Esophagus muscularis mucosa (tissue), 4 donors: ENCODE measurements around the gene STIL. TPM values are rescaled to one million over a fixed set of nuclear protein-coding genes. Genes with fewer than 3 reads are reported as not detected.

ENCODE experiments used
- DNase-seq: peaks from one replicate; pipeline ENCODE4 v3.0.0-alpha.2; 2017; ENCODE audit errors: extremely low spot score
- H3K27ac ChIP-seq, 4 donors: fragments of 200-600 bp; sonication (generic); replicated peaks in 1 of 4; 1 replicate in 3 of 4; 2 replicates in 1 of 4; pipeline ENCODE4 v1.5.1; 2016 to 2019; ENCODE audit warnings: mild to moderate bottlenecking in 1 of 4
- H3K27me3 ChIP-seq, 4 donors: fragments of 200-600 bp; sonication (generic); one replicate each; pipeline versions ENCODE4 v1.5.1 to v1.6.0; 2016 to 2019
- H3K36me3 ChIP-seq, 4 donors: fragments of 200-600 bp; sonication (generic); one replicate each; pipeline ENCODE4 v1.5.1; 2016 to 2019
- H3K4me1 ChIP-seq, 4 donors: fragments of 200-600 bp; sonication (generic); one replicate each; pipeline ENCODE4 v1.5.1; 2016 to 2019
- H3K4me3 ChIP-seq, 4 donors: fragments of 200-600 bp; sonication (generic); 1 replicate in 2 of 4; 2 replicates in 2 of 4; pipeline ENCODE4 v1.5.1; 2016 to 2019; ENCODE audit warnings: mild to moderate bottlenecking in 4 of 4, moderate library complexity in 1 of 4
- H3K9me3 ChIP-seq, 4 donors: fragments of 200-600 bp; sonication (generic); 1 replicate in 3 of 4; 2 replicates in 1 of 4; pipeline ENCODE4 v1.5.1; 2016 to 2019
- EP300 ChIP-seq: sonication (generic); formaldehyde crosslinking; IDR thresholded peaks from one replicate; pipeline ENCODE4 v1.6.1; 2017; ENCODE audit warnings: antibody characterized with exemption
- POLR2A ChIP-seq: fragments of 450-650 bp; IDR thresholded peaks from one replicate; pipeline ENCODE4 v1.6.1; 2017; ENCODE audit warnings: antibody characterized with exemption, moderate library complexity, mild to moderate bottlenecking, low read depth
- POLR2AphosphoS5 ChIP-seq, 2 donors: sonication (generic); formaldehyde crosslinking; IDR thresholded peaks; one replicate each; pipeline ENCODE4 v1.6.1; 2017; ENCODE audit warnings: antibody characterized with exemption in 2 of 2
- WGBS: methylation state at CpG from one replicate; pipeline ENCODE4 v1.1.5; 2018; 5-methylcytosine and 5-hydroxymethylcytosine counted together
- intact Hi-C: fragments of 100-400 bp; cut with DNase I; formaldehyde crosslinking; loops from one replicate; pipeline ENCODE4 v1.15.1; 2023
- total RNA-seq, 4 donors: library from RNA; depleted of rRNA; stranded (reverse); fragments of >200 nt; gene quantifications; one replicate each; pipeline versions ENCODE4 v1.1.0 to v1.2.1, GENCODE V29; 2016
- TF ChIP-seq, protein P1 (sequence below), 3 experiments: fragments of 200-600 bp in 2 of 3; fragments of 450-650 bp in 1 of 3; sonication (generic) in 2 of 3; IDR thresholded peaks; one replicate each; pipeline ENCODE4 v1.5.1; 2017 to 2019; ENCODE audit warnings: antibody characterized with exemption in 3 of 3, mild to moderate bottlenecking in 2 of 3, moderate library complexity in 1 of 3

STIL gene
- total RNA-seq, 4 donors from 2014 or later, result 0.06 to 2.5 (median 0.78) TPM

DNA sequence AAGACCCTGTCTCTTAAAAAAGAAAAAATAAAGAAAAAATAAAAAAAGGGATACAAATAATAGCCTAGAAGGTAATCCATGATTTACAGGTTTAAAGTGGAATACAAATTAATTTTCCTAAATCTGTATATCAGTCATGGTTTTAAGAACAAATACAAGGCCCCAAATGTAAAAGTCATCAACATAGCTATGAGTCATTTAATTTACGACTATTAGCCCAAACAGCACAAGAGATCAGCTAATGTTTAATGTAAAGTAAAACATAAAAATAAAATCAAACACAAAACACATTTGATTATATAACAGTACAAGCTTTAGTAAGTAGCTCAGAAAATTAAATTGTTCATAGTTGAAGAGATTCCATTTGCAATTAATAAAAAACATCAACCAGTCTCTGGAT lies 61.6 kb downstream of the STIL start:
- intact Hi-C loops, result no loop called here
- Histone ChIP-seq H3K27ac (no peak overlapping the region), H3K36me3 (no peaks in the 10 kb centered on the region), H3K27me3 (no peaks in the 10 kb centered on the region), H3K4me3 (no peak overlapping the region), H3K4me1 (no peaks in the 10 kb centered on the region), H3K9me3 (no peaks in the 10 kb centered on the region)
- DNase-seq, result no peak
- TF ChIP-seq POLR2AphosphoS5 (IDR thresholded peaks at IDR 0.05) (no peak), EP300 (no peak), POLR2A (no peak)
- TF ChIP-seq, protein P1, sequence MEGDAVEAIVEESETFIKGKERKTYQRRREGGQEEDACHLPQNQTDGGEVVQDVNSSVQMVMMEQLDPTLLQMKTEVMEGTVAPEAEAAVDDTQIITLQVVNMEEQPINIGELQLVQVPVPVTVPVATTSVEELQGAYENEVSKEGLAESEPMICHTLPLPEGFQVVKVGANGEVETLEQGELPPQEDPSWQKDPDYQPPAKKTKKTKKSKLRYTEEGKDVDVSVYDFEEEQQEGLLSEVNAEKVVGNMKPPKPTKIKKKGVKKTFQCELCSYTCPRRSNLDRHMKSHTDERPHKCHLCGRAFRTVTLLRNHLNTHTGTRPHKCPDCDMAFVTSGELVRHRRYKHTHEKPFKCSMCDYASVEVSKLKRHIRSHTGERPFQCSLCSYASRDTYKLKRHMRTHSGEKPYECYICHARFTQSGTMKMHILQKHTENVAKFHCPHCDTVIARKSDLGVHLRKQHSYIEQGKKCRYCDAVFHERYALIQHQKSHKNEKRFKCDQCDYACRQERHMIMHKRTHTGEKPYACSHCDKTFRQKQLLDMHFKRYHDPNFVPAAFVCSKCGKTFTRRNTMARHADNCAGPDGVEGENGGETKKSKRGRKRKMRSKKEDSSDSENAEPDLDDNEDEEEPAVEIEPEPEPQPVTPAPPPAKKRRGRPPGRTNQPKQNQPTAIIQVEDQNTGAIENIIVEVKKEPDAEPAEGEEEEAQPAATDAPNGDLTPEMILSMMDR (IDR thresholded peaks at IDR 0.05), result no peak
- 97% methylated on average over 1 of the region's 1 CpG for WGBS

DNA sequence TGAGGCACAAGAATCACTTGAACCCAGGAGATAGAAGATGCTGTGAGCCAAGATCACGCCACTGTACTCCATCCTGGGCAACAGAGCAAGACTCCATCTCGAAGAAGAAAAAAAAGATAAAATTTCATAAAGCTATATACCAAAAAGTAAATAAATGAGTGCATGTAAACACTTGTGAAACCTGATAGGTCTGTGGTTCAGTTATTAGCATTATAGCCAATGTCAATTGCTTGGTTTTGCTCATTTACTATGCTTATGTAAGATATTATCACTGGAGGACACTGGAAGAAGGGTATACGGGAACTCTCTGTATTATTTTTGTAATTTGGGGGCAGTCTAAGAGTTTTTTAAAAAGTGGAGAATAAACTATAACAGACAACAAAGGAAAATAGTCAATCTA lies 64.2 kb downstream of the STIL start:
- no peak for TF ChIP-seq POLR2A
- TF ChIP-seq EP300, result no peak
- TF ChIP-seq, protein P1 (IDR thresholded peaks at IDR 0.05), result no peak
- H3K4me1 ChIP-seq, result no peaks in the 10 kb centered on the region
- 94% methylated on average over 3 of the region's 3 CpGs for WGBS
- H3K27ac ChIP-seq, result no peak overlapping the region
- no peaks in the 10 kb centered on the region for H3K36me3 ChIP-seq
- H3K27me3 ChIP-seq, result no peaks in the 10 kb centered on the region
- DNase-seq, result no peak
- no peaks in the 10 kb centered on the region for H3K9me3 ChIP-seq
- intact Hi-C loops, result no loop called here
- H3K4me3 ChIP-seq, result no peak overlapping the region

DNA sequence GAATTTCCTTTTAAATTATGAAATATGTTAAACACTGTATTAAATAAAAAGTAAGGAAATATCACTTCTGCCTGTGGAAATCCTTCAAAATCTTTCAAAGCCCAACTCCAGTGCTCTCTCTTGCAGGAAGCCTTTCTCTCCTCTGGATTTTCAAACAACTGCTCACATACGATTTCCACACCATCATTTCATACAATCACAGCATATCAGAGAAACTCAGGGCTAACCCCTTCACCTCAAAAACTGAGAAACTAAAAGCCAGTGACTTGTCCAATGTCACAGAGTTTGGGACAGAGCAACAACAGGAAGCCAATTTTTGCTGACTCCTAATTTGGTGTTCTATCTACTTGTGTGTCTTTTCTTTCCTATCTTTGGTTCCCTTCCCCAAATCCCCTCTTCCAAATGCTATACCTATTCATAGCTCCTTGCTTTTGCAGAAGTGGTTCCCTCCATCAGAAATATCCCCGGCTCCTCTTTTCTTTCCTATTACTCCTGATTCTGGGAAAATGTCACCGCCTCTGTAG lies 69.5 kb downstream of the STIL start:
- H3K27me3 ChIP-seq, result peaks cover 0 to 44% (median 0%) of the 10 kb centered on the region in 4 donors
- 74% methylated on average over 3 of the region's 3 CpGs for WGBS
- H3K9me3 ChIP-seq, result no peaks in the 10 kb centered on the region
- peaks cover 0 to 3% (median 0%) of the 10 kb centered on the region in 4 donors for H3K4me1 ChIP-seq
- intact Hi-C loops, result no loop called here
- no peak overlapping the region for H3K4me3 ChIP-seq
- no peak for DNase-seq
- H3K27ac ChIP-seq, result no peak overlapping the region
- TF ChIP-seq EP300 (no peak), POLR2AphosphoS5 (IDR thresholded peaks at IDR 0.05) (no peak), POLR2A (no peak)
- TF ChIP-seq, protein P1 (IDR thresholded peaks at IDR 0.05), result no peak
- no peaks in the 10 kb centered on the region for H3K36me3 ChIP-seq

DNA sequence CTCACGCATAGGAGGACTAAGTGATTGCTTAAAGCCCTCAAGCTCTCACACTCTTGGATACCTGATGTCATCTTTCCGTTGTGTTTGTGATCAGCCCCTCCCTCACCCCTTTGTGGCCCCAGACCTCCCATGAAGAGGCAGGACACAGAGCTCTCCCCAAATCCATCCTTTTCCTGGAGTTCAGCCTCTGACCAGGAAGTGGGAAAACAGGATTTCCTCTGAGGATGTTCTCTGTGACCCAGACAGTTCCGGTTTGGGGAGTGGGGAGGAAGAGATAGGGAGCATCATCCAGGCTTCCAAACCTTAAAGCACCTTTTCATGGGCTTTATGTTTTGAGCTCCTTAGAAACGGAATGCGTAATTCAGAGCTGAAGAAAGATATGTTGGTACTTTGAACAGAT lies 70.0 kb downstream of the STIL start:
- H3K9me3 ChIP-seq, result no peaks in the 10 kb centered on the region
- TF ChIP-seq EP300 (no peak), POLR2A (no peak), POLR2AphosphoS5 (IDR thresholded peaks at IDR 0.05) (no peak)
- TF ChIP-seq, protein P1 (IDR thresholded peaks at IDR 0.05), result no peak
- intact Hi-C loops, result no loop called here
- H3K4me1 ChIP-seq, result peaks cover 0 to 3% (median 0%) of the 10 kb centered on the region in 4 donors
- no peaks in the 10 kb centered on the region for H3K36me3 ChIP-seq
- WGBS, result 62% methylated on average over 5 of the region's 5 CpGs
- H3K27ac ChIP-seq, result no peak overlapping the region
- DNase-seq, result no peak
- H3K4me3 ChIP-seq, result no peak overlapping the region
- H3K27me3 ChIP-seq, result peaks cover 0 to 49% (median 0%) of the 10 kb centered on the region in 4 donors
